ENCODE data around the gene JAKMIP1. TPM values are rescaled to one million over a fixed set of nuclear protein-coding genes. Genes with fewer than 3 reads are reported as not detected.

JAKMIP1 gene
- total RNA-seq, 1 experiment from 2014 or later, result not detected

DNA sequence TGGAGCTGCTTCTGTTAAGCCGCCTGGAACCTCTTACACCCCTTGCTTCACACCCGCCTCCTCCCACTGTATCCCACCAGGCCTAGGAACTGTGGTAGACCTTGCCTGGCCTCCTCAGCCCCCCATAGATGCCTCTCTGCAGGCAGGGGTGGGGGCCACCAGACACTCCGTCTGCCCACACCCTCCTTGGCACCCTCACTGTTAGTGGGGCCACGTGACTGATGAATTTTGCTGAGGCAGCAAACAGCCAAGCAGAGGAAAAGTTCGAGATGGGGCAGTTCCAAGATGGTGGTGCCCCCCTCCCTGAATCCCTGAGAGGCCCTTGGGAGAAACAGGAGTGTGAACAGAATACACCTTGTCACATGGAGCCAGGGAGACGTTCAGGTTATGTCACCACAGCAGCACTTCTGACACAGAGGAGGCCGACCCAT lies 141.0 kb downstream of the JAKMIP1 start:
- ChIA-PET POLR2A (no interaction called here), CTCF (no interaction called here), RAD21 (ENCODE audit: low non-redundant PET in 1 of 2, low total read pairs in 2 of 2, uncharacterized antibody in 2 of 2, unreplicated experiment in 2 of 2) (no interaction called here)
- peaks cover 2% of the 10 kb centered on the region; the same call in 1 of the 2 replicates for H3K27me3 ChIP-seq (ENCODE audit: insufficient read depth, low read length)
- H2AFZ ChIP-seq (ENCODE audit: low read depth, low read length, poor library complexity, severe bottlenecking), result no peak overlapping the region
- no peaks in the 10 kb centered on the region for H3K79me2 ChIP-seq (ENCODE audit: insufficient read depth, low read length)
- no peaks in the 10 kb centered on the region for H3K9me2 ChIP-seq (ENCODE audit: insufficient read depth)
- no peaks in the 10 kb centered on the region for H4K20me1 ChIP-seq (ENCODE audit: insufficient read depth)
- TF ChIP-seq POLR2AphosphoS5 (IDR thresholded peaks at IDR 0.05; ENCODE audit: low read depth, low read length), result no peak
- no peak for TF ChIP-seq EZH2phosphoT487 (IDR thresholded peaks at IDR 0.05; ENCODE audit: borderline replicate concordance)
- no peak for TF ChIP-seq YY1 (IDR thresholded peaks at IDR 0.05; ENCODE audit: extremely low read depth, insufficient replicate concordance, low read depth, low read length)
- TF ChIP-seq CBX3 (IDR thresholded peaks at IDR 0.05; ENCODE audit: low read depth), result no peak
- TF ChIP-seq POLR2A (IDR thresholded peaks at IDR 0.05; ENCODE audit: borderline replicate concordance, extremely low read depth, insufficient read depth, insufficient read length), result no peak
- no peak for TF ChIP-seq MAX (IDR thresholded peaks at IDR 0.05)
- no peak for TF ChIP-seq ZNF274 (IDR thresholded peaks at IDR 0.05; ENCODE audit: low read depth, low read length)
- TF ChIP-seq, protein P1, sequence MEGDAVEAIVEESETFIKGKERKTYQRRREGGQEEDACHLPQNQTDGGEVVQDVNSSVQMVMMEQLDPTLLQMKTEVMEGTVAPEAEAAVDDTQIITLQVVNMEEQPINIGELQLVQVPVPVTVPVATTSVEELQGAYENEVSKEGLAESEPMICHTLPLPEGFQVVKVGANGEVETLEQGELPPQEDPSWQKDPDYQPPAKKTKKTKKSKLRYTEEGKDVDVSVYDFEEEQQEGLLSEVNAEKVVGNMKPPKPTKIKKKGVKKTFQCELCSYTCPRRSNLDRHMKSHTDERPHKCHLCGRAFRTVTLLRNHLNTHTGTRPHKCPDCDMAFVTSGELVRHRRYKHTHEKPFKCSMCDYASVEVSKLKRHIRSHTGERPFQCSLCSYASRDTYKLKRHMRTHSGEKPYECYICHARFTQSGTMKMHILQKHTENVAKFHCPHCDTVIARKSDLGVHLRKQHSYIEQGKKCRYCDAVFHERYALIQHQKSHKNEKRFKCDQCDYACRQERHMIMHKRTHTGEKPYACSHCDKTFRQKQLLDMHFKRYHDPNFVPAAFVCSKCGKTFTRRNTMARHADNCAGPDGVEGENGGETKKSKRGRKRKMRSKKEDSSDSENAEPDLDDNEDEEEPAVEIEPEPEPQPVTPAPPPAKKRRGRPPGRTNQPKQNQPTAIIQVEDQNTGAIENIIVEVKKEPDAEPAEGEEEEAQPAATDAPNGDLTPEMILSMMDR (IDR thresholded peaks at IDR 0.05 in 2 of 3, conservative IDR thresholded peaks at IDR 0.05 in 1 of 3; ENCODE audit: borderline replicate concordance in 1 of 3, insufficient read depth in 1 of 3, low read depth in 2 of 3, low read length in 2 of 3), result no peak
- TF ChIP-seq, protein P2, sequence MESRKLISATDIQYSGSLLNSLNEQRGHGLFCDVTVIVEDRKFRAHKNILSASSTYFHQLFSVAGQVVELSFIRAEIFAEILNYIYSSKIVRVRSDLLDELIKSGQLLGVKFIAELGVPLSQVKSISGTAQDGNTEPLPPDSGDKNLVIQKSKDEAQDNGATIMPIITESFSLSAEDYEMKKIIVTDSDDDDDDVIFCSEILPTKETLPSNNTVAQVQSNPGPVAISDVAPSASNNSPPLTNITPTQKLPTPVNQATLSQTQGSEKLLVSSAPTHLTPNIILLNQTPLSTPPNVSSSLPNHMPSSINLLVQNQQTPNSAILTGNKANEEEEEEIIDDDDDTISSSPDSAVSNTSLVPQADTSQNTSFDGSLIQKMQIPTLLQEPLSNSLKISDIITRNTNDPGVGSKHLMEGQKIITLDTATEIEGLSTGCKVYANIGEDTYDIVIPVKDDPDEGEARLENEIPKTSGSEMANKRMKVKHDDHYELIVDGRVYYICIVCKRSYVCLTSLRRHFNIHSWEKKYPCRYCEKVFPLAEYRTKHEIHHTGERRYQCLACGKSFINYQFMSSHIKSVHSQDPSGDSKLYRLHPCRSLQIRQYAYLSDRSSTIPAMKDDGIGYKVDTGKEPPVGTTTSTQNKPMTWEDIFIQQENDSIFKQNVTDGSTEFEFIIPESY (IDR thresholded peaks at IDR 0.05; ENCODE audit: extremely low read depth, insufficient replicate concordance, low read length), result no peak
- TF ChIP-seq FOSL1 (IDR thresholded peaks at IDR 0.05; ENCODE audit: low read depth), result no peak
- TF ChIP-seq ELF1 (IDR thresholded peaks at IDR 0.05; ENCODE audit: borderline replicate concordance, low read depth), result no peak
- TF ChIP-seq EZH2 (IDR thresholded peaks at IDR 0.05), result no peak
- no peak overlapping the region for H3K4me2 ChIP-seq (ENCODE audit: low read length)
- no peak overlapping the region for H3K9ac ChIP-seq (ENCODE audit: low read length)
- DNase-seq (ENCODE audit: low read depth, low spot score) (no peak), ATAC-seq (no peak)
- no TSS peak for BruUV-seq (replicated peaks)
- H3K27ac ChIP-seq (ENCODE audit: low read depth, low read length), result no peak overlapping the region
- intact Hi-C loops (cut with micrococcal nuclease), result no loop called here
- no peak overlapping the region for H3K4me3 ChIP-seq (replicated peaks in 1 of 2; ENCODE audit: low read depth in 1 of 2, low read length in 2 of 2)
- no peaks in the 10 kb centered on the region for H3K36me3 ChIP-seq (ENCODE audit: control insufficient read depth in 1 of 2, insufficient read depth in 2 of 2, low read length in 2 of 2)
- peaks cover 15 to 33% of the 10 kb centered on the region in 2 experiments; a peak in 2 of 4 replicates for H3K9me3 ChIP-seq (ENCODE audit: control insufficient read depth in 1 of 2, insufficient read depth in 1 of 2, low read depth in 1 of 2, low read length in 2 of 2)
- no peaks in the 10 kb centered on the region for H3K4me1 ChIP-seq (ENCODE audit: control insufficient read depth in 1 of 2, insufficient read depth in 2 of 2, low read length in 2 of 2)
